Measurements from ENCODE around the gene SERPINH1.

Gene SERPINH1

GRCh38 chr11:75596914-75597313, 34.9 kb downstream of the SERPINH1 start:
- no peak for DNase-seq (ENCODE audit: low read depth)

- no peak for DNase-seq (ENCODE audit: low read depth)
Observed at GRCh38 chr11:75597636-75598035, 35.6 kb downstream of the SERPINH1 start.

GRCh38 chr11:75598264-75598663, 36.2 kb downstream of the SERPINH1 start:
- peak; percentile 53 for DNase-seq (ENCODE audit: low read depth)

- DNase-seq (ENCODE audit: low read depth), result no peak
Observed at GRCh38 chr11:75598900-75599299, 36.8 kb downstream of the SERPINH1 start.

GRCh38 chr11:75600356-75600755, 38.3 kb downstream of the SERPINH1 start:
- no peak for DNase-seq (ENCODE audit: low read depth)

- DNase-seq (ENCODE audit: low read depth), result no peak
Observed at GRCh38 chr11:75601494-75601893, 39.4 kb downstream of the SERPINH1 start.

- DNase-seq (ENCODE audit: low read depth), result no peak
Observed at GRCh38 chr11:75602951-75603350, 40.9 kb downstream of the SERPINH1 start.

- DNase-seq (ENCODE audit: low read depth), result peak; percentile 90
Observed at GRCh38 chr11:75603791-75604736, 42.0 kb downstream of the SERPINH1 start.

GRCh38 chr11:75606099-75606498, 44.0 kb downstream of the SERPINH1 start:
- DNase-seq (ENCODE audit: low read depth), result no peak

- no peak for DNase-seq (ENCODE audit: low read depth)
Observed at GRCh38 chr11:75611823-75612222, 49.8 kb downstream of the SERPINH1 start.

- no peak for DNase-seq (ENCODE audit: low read depth)
Observed at GRCh38 chr11:75615751-75616150, 53.7 kb downstream of the SERPINH1 start.

- DNase-seq (ENCODE audit: low read depth), result no peak
Observed at GRCh38 chr11:75616281-75616680, 54.2 kb downstream of the SERPINH1 start.
